OCI-LY7 (cell line): Measurements from ENCODE around the gene GSG1L2. TPM values are rescaled to one million over a fixed set of nuclear protein-coding genes. Genes with fewer than 3 reads are reported as not detected.

Experiments
- BruUV-seq: library from RNA; stranded (reverse); fragments of 400-500 nt; replicated peaks from 2 replicates; lab custom pipeline; 2021; lab: Mats Ljungman, UMichigan
- CTCF ChIA-PET: fragments of 300-600 bp; sonication (Branson Sonifier 250); formaldehyde crosslinking; loops from one replicate; lab custom pipeline; 2022; ENCODE audit warnings: antibody characterized with exemption; ENCODE audit not compliant: unreplicated experiment; lab: Charles Lee
- POLR2A ChIA-PET: fragments of 300-600 bp; sonication (Branson Sonifier 250); formaldehyde crosslinking; loops from one replicate; lab custom pipeline; 2022; ENCODE audit warnings: antibody characterized with exemption; lab: Charles Lee
- DNase-seq: peaks from one replicate; pipeline ENCODE4 v3.0.0-alpha.2; 2015; ENCODE audit warnings: low spot score
- H2AFZ ChIP-seq: fragments of 200-600 bp; sonication (generic), shearing (Covaris generic); 2 replicates; pipeline ENCODE4 v1.6.1; 2014; ENCODE audit warnings: mild to moderate bottlenecking, antibody characterized with exemption, low read length, moderate library complexity
- H3K27ac ChIP-seq: fragments of 200-600 bp; sonication (generic); 2 replicates; pipeline ENCODE4 v1.5.1; 2014; ENCODE audit warnings: mixed run types, low read depth, mild to moderate bottlenecking, moderate library complexity, low read length, inconsistent platforms; ENCODE audit not compliant: poor library complexity, severe bottlenecking
- H3K36me3 ChIP-seq: fragments of 200-600 bp; sonication (generic); 2 replicates; pipeline ENCODE4 v1.6.1; 2014; ENCODE audit warnings: mild to moderate bottlenecking, antibody characterized with exemption, low read length, moderate library complexity, mixed read lengths; ENCODE audit not compliant: insufficient read depth
- H3K4me1 ChIP-seq: fragments of 200-600 bp; sonication (generic); 2 replicates; pipeline ENCODE4 v1.5.1; 2014; ENCODE audit warnings: mild to moderate bottlenecking, low read length; ENCODE audit not compliant: insufficient read depth, poor library complexity, severe bottlenecking
- H3K4me2 ChIP-seq: fragments of 200-600 bp; sonication (generic); 2 replicates; pipeline ENCODE4 v1.6.1; 2014; ENCODE audit warnings: mild to moderate bottlenecking, low read length
- H3K4me3 ChIP-seq: fragments of 200-600 bp; sonication (generic); 2 replicates; pipeline ENCODE4 v1.5.1; 2014; ENCODE audit warnings: mild to moderate bottlenecking, low read depth, low read length; ENCODE audit not compliant: poor library complexity, severe bottlenecking
- H3K79me2 ChIP-seq: fragments of 200-600 bp; sonication (generic); 2 replicates; pipeline ENCODE4 v1.6.1; 2016; ENCODE audit warnings: low read depth, mild to moderate bottlenecking, low read length, moderate library complexity, mixed read lengths; ENCODE audit not compliant: insufficient read depth
- H3K9me2 ChIP-seq: fragments of 200-600 bp; sonication (generic); 2 replicates; pipeline ENCODE4 v1.6.1; 2016; ENCODE audit warnings: mild to moderate bottlenecking, low read length, mixed read lengths; ENCODE audit not compliant: insufficient read depth
- H3K9me3 ChIP-seq: fragments of 200-600 bp; sonication (generic); 2 replicates; pipeline ENCODE4 v1.6.1; 2014; ENCODE audit warnings: mild to moderate bottlenecking, mixed run types, low read length, mixed read lengths
- H4K20me1 ChIP-seq: fragments of 200-600 bp; sonication (generic); 2 replicates; pipeline ENCODE4 v1.6.1; 2014; ENCODE audit warnings: mild to moderate bottlenecking, antibody characterized with exemption, low read length, moderate library complexity, mixed read lengths; ENCODE audit not compliant: insufficient read depth
- EZH2phosphoT487 ChIP-seq: fragments of 200-600 bp; sonication (generic); IDR thresholded peaks from 2 replicates; pipeline ENCODE4 v1.6.1; 2018; ENCODE audit warnings: low read depth, borderline replicate concordance, mild to moderate bottlenecking, mixed run types, antibody characterized with exemption, low read length, moderate library complexity, mixed read lengths
- intact Hi-C: fragments of 100-400 bp; cut with micrococcal nuclease; formaldehyde crosslinking; loops from one replicate; pipeline ENCODE4 v1.10.0; 2022; ENCODE audit not compliant: unreplicated experiment
- total RNA-seq, 2 experiments: library from RNA; depleted of rRNA in 1 of 2; stranded (reverse); fragments of >200 nt in 1 of 2; shearing (Covaris generic) in 1 of 2; gene quantifications; 2 replicates each; pipeline ENCODE4 v1.2.3, GENCODE V29; 2014 to 2022
- TF ChIP-seq, protein P1 (sequence below): fragments of 200-600 bp; sonication (generic); conservative IDR thresholded peaks from 2 replicates; pipeline ENCODE4 v1.5.1; 2014; ENCODE audit warnings: mild to moderate bottlenecking, antibody characterized with exemption, low read length, moderate library complexity, mixed read lengths

GSG1L2 gene
- total RNA-seq, 2 experiments from 2014 or later: not detected

DNA sequence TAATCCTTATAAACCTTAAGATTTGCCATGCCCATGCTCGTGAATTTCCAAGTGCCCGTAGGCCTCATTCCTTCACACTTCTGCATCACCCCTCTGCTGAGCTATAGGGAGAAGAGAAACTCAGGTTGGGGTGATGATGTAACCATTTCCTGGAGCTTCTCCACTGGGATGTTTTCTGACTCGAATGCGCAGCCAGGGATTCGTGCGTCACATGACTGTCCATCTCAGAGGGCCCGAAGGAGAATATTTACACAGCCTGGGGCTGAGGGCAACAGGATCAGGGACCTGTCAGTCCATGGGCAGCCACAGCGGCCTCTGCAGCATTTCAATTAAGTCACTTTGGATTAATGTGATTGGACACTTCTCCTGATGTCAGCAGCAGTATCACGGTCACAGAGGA lies 8.7 kb downstream of the GSG1L2 start:
- H3K4me2 ChIP-seq: no peak overlapping the region
- no peak for TF ChIP-seq EZH2phosphoT487
- TF ChIP-seq, protein P1, sequence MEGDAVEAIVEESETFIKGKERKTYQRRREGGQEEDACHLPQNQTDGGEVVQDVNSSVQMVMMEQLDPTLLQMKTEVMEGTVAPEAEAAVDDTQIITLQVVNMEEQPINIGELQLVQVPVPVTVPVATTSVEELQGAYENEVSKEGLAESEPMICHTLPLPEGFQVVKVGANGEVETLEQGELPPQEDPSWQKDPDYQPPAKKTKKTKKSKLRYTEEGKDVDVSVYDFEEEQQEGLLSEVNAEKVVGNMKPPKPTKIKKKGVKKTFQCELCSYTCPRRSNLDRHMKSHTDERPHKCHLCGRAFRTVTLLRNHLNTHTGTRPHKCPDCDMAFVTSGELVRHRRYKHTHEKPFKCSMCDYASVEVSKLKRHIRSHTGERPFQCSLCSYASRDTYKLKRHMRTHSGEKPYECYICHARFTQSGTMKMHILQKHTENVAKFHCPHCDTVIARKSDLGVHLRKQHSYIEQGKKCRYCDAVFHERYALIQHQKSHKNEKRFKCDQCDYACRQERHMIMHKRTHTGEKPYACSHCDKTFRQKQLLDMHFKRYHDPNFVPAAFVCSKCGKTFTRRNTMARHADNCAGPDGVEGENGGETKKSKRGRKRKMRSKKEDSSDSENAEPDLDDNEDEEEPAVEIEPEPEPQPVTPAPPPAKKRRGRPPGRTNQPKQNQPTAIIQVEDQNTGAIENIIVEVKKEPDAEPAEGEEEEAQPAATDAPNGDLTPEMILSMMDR: no peak
- intact Hi-C loops: no loop called here
- H4K20me1 ChIP-seq: no peaks in the 10 kb centered on the region
- no peak overlapping the region for H2AFZ ChIP-seq
- no TSS peak for BruUV-seq
- no peaks in the 10 kb centered on the region for H3K9me2 ChIP-seq
- no peak overlapping the region for H3K4me3 ChIP-seq
- H3K36me3 ChIP-seq: no peaks in the 10 kb centered on the region
- H3K9me3 ChIP-seq: no peaks in the 10 kb centered on the region
- no peak overlapping the region for H3K27ac ChIP-seq
- DNase-seq: no peak
- ChIA-PET POLR2A (no interaction called here), CTCF (no interaction called here)
- no peaks in the 10 kb centered on the region for H3K79me2 ChIP-seq
- H3K4me1 ChIP-seq: no peaks in the 10 kb centered on the region

DNA sequence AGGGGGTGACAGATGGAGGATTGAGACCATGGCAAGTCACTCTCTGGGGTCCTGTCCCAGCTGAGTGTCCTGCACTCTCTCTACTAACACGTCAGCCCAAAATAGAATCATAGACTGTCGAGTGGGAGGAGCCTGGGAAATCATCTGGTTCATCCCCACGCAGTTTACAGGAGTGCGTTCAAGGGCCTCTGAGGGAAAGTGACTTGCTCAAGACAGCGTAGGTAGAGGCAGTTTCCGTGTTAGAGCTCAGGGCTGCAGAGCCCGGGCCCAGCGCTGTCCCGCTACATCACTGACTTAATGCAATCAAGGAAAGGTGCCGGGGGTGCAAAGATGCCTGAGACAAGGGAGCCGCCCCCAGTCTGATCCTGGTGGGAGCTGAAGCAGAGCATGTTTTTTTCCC lies 10.3 kb downstream of the GSG1L2 start:
- no peaks in the 10 kb centered on the region for H3K4me1 ChIP-seq
- TF ChIP-seq EZH2phosphoT487: no peak
- TF ChIP-seq, protein P1: no peak
- H3K27ac ChIP-seq: no peak overlapping the region
- no peaks in the 10 kb centered on the region for H4K20me1 ChIP-seq
- ChIA-PET POLR2A (no interaction called here), CTCF (no interaction called here)
- no peaks in the 10 kb centered on the region for H3K36me3 ChIP-seq
- H3K4me2 ChIP-seq: no peak overlapping the region
- H3K4me3 ChIP-seq: no peak overlapping the region
- no peak overlapping the region for H2AFZ ChIP-seq
- DNase-seq: no peak
- BruUV-seq: no TSS peak
- intact Hi-C loops: no loop called here
- no peaks in the 10 kb centered on the region for H3K9me3 ChIP-seq
- H3K79me2 ChIP-seq: no peaks in the 10 kb centered on the region
- no peaks in the 10 kb centered on the region for H3K9me2 ChIP-seq

DNA sequence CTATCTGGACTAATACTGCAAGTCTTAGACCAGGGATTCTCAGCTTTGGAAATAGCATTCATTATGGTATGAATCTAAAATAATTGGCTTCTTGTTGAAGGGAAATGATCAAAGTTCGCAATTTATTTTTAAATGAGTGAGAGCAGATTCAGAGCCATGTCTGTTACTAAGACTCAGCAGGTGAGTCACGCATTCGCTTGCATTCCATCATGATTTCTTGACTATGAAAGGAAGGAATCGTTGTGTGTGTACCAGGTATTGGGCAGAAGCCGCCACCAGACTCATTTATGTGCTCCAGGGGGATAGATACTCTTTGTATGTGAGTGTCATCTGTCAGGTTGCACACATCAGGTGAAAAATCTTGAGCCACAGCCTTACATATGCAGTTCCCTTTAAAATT lies 10.8 kb downstream of the GSG1L2 start:
- TF ChIP-seq, protein P1: no peak
- no peak for TF ChIP-seq EZH2phosphoT487
- POLR2A ChIA-PET: no interaction called here
- CTCF ChIA-PET: no interaction called here
- BruUV-seq: no TSS peak
- Histone ChIP-seq H3K4me2 (no peak overlapping the region), H2AFZ (no peak overlapping the region), H3K27ac (no peak overlapping the region), H3K4me1 (no peaks in the 10 kb centered on the region), H3K79me2 (no peaks in the 10 kb centered on the region), H3K4me3 (no peak overlapping the region), H4K20me1 (no peaks in the 10 kb centered on the region), H3K36me3 (no peaks in the 10 kb centered on the region), H3K9me2 (no peaks in the 10 kb centered on the region), H3K9me3 (no peaks in the 10 kb centered on the region)
- intact Hi-C loops: no loop called here
- no peak for DNase-seq
